HT1080 (cell line): Measurements from ENCODE around the gene ADGRE3. TPM values are rescaled to one million over a fixed set of nuclear protein-coding genes. Genes with fewer than 3 reads are reported as not detected.
A peak's percentile ranks its signal among the peaks of the same experiment; 100 is the strongest.
"Not testable (repeated sequence)": the region's sequence is repeated elsewhere in the genome, so short reads cannot be mapped to it uniquely, and the experiment has no call there.

ENCODE experiments used
- DNase-seq: peaks from one replicate; pipeline ENCODE4 v3.0.0-alpha.2; 2015; ENCODE audit warnings: low read depth
- total RNA-seq: library from RNA; depleted of rRNA; stranded (reverse); fragments of >200 nt; shearing (Covaris generic); gene quantifications from 2 replicates; pipeline ENCODE4 v1.2.3, GENCODE V29; 2014

ADGRE3 gene
- total RNA-seq, 1 experiment from 2014 or later: not detected

DNA sequence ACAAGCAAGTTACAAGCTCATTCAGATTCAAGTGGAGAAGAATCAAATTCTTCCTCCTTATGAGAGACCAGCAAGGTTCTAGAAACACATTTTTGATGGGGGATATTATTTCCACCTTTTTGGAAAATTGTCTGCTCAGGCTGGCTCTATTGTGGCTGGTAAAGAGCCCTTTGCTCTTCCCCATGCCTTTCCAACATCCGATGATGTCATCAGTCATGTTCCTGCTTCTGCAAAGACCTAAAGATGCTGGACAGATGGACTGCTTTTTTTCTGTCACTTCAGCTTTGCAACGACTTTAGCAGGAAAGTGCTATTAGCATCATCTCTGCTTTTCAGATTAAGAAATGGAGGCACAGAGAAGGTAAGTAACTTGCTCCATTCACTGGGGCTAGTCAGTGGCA is 4.2 kb downstream of the ADGRE3 start:
- DNase-seq: no peak

DNA sequence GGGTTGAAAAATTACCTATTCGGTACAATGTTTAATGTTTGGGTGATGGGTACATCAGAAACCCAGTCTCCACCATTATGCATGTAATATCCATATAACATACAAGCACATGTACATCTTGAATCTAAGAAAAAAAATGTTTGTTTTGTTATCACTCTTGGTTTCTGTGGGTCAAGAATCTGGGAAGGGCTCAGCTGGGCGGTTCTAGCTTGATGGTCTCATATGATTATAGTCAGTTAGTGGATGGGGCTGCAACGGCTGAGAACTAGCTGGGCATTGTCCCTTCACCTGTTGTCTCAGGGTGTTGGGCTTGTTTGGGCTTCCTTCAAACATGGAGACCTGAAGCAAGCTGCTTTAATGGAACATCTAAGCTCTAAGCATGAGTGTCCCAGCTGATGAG is 4.7 kb downstream of the ADGRE3 start:
- DNase-seq: no peak

DNA sequence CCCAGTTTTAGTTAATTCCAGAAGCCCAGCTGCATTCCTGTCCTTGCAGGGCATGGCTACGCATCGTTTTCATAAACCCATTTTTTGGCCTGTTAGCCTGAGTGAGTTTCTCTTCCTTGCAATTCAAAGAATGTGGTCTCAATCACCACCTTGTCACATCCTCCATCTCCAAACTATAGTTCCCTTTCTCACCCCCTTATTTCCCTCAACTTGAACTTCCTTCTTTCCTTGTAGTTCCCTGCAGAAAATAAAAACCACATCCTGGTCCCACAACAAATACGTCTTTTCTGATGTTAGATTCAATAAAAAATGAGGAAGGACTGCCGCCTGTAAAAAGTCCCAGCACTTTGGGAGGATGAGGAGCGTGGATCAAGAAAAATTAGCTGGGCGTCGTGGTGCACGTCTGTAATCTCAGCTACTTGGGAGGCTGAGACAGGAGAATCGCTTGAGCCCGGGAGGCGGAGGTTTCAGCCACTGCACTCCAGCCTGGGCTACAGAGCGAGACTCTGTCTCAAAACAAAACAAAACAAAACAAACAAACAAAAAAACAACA is 13.2 kb downstream of the ADGRE3 start:
- DNase-seq: no peak

DNA sequence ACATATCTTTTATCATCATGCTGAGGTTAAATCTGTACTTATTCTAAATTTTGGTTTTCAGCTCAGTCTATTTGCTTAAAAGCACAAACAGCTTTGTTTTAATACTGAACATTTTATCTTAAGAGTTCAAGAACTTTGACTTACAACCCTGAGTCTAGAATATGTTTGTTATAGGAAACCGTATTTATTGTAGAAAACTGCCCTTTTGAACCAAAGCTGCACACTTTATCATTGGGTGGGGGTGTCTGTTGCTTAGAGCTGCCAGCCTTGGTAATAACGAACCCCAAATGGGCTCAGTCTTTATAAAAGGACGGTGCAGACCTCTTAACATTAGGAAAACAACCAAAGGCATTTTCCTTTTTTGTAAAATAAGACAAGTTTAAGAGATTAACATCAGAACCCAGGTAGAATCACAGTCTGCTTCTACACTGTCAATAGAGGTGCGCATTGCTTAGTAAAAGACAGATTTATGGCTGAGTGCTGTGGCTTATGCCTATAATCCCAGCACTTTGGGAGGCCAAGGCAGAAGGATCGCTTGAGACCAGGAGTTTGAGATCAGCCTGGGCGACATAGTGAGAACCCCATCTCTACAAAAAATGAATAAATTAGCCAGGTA is 14.7 kb downstream of the ADGRE3 start:
- no peak for DNase-seq

DNA sequence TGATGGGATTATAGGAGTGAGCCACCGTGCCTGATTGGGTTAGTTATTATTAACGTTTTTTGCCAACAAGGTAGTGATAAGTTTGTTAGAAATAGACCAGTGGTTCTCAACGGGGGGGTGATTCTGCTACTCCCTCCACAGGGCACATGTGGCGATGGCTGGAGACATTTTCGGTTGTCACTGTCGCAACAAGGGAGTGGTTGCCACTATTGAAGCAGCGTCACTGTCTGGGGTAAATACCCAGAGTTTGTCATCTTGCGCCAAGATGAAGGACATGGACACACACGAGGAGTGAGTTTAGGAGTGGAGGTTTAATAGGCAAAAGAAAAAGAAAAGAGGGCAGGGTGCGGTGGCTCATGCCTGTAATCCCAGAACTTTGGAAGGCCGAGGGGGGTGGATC is 18.9 kb downstream of the ADGRE3 start:
- DNase-seq: no peak

DNA sequence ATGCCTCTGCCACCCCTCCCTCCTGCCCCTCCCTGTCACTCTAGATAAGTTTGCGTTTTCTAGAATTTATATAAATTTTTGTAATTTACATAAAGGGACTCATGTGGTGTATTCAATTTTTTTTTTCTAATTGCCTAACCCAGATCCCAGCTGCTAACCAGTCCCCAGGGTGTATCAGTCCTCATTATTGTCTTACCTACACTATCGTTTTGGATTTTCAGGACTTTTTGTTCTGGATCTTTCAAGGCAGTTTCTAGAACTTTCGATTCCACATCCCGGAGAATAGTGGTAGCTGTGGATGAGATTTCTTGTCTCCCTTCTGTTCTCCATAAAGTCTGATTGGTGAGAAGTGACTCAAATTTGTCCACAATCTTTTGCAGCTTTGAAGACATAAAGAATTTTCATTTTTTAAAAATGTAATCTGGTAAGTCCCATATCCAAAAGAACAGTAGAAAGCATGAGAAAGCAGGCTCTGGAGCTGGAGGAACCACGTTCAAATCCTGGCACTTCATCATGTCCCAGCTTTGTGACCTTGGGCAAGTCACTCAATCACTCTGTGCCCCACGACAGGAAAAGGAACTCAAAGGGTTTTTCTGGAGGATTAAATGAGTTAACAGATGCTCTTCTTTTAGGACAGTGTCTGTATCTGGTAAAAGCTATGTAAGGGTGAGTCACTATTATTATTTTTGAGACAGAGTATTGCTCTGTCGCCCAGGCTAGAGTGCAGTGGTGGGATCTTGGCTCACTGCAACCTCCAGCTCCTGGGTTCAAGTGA is 19.7 kb downstream of the ADGRE3 start:
- no peak for DNase-seq

DNA sequence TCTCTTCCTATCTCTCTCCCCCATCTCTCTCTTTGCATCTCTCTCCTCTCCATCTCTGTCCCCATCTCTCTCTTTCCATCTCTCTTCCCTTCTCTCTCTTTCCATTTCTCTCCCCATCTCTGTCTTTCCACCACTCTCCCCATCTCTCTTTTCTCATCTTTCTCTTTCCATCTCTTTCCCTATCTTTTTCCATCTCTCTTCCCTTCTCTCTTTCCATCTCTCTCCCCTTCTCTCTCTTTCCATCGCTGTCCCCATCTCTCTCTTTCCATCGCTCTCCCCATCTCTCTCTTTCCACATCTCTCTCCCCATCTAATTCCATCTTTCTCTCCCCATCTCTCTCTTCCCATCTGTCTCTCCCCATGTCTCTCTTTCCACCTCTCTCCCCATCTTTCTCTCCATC is 24.5 kb downstream of the ADGRE3 start:
- no peak for DNase-seq

DNA sequence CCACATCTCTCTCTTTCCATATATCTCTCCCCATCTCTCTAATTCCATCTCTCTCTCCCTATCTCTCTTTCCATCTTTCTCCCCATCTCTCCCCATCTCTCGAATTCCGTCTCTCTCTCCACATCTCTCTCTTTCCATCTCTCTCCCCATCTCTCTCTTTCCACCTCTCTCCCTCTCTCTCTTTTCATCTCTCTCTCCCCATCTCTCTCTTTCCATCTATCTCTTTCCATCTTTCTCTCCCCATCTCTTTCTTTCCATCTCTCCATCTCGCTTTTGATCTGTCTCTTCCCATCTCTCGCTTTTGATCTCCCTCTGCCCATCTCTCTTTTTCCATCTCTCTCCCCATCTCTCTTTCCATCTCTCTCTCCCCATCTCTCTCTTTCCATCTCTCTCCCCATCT is 25.6 kb downstream of the ADGRE3 start:
- no peak for DNase-seq

DNA sequence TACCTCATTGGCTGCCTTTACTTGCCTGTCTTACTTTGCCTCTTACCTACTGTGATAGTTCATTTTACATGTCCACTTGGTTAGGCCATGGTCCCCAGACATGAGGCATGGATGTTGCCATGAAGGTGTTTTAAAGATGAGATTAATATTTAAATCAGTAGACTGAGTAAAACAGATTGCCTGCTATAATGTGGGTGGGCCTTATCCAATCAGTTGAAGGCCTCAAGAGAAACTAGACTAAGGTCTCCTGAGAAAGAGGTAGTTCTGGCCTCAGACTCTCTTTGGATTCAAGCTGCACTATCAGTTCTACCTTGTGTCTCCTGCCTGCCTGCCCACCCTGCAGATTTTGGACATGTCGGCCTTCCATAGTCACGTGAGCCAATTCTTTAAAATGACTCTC is 26.1 kb downstream of the ADGRE3 start:
- no peak for DNase-seq

DNA sequence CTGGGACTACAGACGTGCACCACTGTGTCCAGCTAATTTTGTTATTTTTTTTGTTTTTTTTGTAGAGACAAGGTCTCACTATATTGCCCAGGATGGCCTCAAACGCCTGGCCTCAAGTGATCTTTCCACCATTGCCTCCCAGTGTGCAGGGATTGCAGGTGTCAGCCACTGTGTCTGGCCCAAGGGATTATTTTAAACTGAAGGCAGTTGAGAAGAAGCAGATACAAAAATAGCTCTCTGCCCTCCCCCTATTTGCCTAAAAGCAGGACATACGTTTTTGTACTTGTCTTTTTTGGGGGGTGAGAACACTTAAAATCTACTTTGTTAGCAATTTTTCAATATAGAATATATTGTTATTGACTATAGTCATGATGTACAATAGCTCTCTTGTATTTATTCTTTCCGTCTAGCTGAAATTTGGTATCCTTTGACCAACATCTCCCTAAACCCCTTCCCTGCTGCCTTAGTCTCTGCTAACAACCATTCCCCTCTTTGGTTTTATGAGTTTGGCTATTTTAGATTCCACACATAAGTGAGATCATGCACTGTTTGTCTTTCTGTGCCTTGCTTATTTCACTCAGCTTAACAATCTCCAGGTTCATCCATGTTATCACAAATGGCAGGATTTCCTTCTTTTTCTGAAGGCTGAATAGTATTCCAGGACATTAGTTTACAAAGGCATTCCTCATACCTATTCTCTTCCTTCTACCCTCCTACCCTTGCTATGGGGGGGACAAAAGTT is 34.9 kb downstream of the ADGRE3 start:
- no peak for DNase-seq

DNA sequence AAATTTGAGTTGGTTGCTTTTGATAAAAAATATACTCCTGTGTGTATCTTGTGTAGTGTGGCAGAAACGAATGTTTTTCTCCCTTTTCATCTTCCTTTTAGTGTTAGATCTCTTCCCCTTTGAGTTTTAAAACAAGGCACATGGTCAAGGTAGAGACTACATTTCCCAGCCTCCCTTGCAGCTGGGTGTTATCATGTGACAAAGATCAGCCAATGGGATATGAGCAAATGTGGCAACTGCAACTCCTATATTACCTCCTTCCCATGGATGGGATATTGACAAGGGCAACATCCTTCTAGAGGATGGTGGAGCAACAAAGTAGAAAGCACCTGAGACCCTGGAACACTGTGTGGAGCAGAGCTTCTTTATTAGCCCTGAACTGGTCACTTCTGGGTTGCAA is 42.4 kb downstream of the ADGRE3 start:
- peak; percentile 56 for DNase-seq

DNA sequence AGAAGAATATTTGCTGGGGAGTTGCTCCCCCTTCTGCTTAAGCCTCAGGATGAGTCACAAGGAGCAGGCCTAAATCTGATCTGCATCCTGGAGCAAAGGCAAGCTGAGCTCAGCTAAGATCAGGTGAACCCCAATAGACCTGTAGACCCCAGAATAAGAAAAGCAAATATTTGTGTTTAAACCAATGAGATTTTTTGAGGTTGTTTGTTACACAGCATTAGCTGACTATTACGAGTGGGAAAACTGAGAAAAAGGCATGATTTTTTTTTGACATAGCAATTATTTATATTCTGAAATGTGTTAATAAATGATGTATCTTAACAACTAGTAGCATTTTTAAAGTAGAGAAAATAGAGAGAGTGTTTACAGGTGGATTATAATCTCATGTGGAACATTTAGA is 45.1 kb downstream of the ADGRE3 start:
- DNase-seq: no peak

DNA sequence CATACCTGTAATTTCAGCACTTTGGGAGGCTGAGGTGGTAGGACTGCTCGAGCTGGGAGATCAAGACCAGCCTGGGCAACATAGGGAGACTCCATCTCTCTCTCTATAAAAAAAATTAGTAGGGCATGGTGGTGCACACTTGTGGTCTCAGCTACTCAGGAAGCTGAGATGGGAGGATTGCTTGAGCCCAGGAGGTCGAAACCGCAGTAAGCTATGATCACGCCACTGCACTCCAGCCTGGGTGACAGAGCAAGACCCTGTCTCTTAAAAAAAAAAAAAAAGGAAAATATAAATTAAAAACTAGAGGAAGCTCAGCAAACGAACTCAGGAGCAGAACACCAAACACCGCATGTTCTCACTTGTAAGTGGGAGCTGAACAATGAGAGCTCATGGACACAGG is 50.2 kb downstream of the ADGRE3 start:
- not testable (repeated sequence) for DNase-seq

DNA sequence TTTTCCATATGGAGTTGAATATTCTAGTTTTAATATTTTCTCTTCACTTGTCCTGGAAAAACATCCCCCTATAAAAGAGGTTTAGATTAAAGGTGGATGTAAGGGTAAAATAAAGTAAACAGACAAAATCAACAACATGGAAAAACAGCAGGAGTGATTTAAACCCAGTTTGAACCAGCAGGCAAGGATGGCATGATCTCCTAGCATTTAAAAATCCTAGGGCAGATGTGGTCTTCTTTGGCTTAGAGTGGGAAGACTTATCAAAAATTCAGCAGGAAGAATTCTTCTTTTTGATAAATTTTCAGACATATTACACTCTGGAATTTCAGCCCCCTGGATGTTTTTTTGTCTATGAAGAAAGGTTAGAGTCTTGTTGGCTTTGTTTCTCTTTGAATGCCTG is 55.2 kb downstream of the ADGRE3 start:
- no peak for DNase-seq

DNA sequence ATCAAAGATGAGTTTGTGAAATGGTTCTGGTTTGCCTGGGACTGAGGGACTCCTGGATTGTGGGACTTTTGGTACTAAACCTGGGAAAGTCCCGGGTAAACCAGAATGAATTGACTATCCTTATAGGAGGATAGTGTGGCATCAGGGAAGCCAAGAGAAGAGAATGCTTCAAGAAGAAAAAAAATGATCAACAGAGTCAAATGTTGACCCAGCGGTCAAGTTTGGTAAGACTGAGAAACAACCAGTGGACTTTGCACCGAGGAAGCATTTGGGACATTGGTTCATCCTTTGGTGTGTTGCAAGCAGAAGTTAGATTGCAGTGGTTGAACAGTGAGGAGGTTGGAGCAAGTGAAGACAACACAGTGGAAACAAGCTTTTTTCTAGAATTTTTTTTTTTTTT is 58.2 kb downstream of the ADGRE3 start:
- no peak for DNase-seq

DNA sequence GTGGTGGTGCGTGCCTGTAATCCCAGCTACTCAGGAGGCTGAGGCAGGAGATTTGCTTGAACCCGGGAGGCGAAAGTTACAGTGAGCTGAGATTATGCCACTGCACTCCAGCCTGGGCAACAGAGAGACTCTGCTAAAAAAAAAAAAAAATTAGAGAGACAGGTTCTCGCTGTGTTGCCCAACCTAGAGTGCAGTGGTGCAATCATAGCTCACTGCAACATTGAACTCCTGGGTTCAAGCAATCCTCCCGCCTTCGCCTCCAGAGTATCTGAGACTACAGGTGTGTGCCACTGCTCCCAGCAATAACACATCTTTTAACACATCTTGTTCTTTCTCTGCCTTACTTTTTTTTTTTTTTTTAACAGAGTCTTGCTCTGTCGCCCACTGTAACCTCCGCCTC is 59.0 kb downstream of the ADGRE3 start:
- no peak for DNase-seq

DNA sequence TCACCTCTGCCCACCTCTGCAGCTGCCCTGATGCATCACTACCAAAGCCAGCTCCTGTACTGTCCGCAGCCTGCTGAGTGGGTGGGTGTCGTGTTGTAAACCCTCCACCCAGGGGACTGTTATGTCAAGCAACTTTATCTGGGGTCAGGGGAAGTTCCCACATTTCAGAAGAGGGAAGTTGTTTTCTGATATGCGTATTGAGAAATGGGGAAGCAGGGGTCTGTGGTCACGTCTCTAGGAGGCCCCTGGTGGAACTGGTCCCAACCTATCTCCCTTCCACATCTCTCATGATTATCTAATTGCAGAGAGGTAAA is 60.6 kb downstream of the ADGRE3 start:
- no peak for DNase-seq

DNA sequence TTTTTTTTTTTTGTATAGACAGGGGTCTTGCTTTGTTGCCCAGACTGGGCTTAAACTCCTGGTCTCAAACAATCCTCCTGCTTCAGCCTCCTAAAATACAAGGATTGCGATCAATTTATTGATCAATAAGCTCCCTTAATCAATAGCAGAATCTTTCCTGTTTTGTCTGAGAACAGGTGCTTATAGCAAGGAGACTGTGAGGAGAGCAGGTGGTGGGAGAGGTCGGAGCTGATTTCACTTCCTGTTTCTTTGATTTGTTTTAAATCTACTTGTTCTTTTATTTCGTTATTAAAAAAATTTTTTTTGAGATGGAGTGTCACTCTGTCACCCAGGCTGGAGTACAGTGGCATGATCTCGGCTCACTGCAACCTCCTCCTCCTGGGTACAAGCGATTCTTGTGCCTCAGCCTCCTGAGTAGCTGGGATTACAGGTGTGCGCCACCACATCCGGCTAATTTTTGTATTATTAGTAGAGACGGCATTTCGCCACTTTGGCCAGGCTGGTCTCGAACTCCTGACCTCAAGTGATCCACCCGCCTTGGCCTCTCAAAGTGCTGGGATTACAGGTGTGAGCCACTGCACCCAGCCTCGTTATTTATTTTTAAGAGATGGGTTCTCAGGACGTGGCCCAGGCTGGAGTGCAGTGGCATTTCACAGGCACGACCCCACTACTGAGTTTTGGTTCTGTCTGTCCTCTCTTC is 61.1 kb downstream of the ADGRE3 start:
- not testable (repeated sequence) for DNase-seq

DNA sequence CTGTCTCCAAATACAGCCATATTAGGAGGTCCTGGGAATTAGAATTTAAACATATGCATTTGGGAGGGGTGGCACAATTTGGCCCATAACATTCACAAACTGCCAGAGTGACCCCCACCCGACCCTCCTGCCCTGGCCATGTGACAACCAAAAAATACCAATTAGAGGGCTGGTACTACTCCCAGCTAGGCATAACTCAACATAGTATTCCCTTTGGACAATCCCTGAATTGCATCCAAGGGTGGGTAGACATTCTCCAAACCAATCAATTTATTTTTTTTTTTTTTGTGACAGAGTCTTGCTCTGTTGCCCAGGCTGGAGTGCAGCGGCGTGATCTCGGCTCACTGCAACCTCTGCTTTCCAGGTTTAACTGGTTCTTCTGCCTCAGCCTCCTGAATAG is 62.0 kb downstream of the ADGRE3 start:
- DNase-seq: no peak

DNA sequence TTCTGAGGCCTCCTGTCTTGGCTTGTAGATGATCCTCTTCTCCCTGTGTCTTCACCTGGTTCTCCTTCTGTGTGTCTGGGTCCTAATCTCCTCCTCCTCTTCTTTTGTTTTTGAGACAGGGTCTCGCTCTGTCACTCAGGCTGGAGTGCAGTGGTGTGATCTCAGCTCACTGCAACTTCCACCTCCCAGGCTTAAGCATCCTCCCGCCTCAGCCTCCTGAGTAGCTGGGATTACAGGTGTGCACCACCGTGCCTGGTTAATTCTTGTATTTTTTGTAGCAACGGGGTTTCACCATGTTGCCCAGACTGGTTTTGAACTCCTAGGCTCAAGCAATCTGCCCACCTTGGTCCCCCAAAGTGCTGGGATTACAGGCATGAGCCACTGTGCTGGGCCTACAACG is 62.4 kb downstream of the ADGRE3 start:
- DNase-seq: not testable (repeated sequence)

DNA sequence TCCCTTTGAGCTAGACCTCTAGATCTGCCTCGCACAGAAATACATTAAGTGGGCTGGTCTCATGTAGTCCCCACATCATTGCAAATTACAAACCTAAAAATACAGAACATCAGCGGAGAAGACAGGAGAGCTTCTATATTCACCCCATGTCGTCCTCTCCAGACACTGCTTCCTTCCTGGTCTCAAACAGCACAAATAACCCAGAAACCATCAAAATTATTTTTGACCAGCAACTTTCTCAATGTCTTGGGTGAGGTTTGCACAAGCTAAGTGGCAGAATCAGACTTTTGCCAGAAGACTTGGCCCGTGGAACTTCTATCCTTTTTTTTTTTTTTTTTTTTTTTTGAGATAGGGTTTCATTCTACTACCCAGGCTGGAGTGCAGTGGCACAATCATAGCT is 63.6 kb downstream of the ADGRE3 start:
- no peak for DNase-seq

DNA sequence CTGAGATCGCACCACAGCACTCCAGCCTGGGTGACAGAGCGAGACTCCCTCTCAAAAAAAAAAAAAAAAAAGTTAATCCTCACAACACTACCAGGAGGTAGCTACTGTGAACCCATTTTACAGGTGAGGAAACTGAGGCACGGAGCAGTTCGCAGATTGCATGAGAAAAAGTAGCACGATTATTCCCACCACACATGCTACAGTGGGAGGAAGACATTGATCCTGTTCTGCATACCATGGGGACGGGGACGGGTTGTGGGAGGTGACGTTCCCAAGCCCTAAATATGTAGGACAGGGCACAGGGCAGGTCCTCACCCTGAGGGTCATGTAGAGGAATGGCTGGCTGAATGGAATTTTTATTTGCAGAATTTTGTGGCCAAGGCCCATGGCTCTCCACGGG is 68.0 kb downstream of the ADGRE3 start:
- DNase-seq: no peak
